H1 (cell line): ENCODE measurements around the gene SCAP. TPM values are rescaled to one million over a fixed set of nuclear protein-coding genes. Genes with fewer than 3 reads are reported as not detected.
"Not testable (repeated sequence)": the region's sequence is repeated elsewhere in the genome, so short reads cannot be mapped to it uniquely, and the experiment has no call there.

Experiments
- CTCF ChIA-PET: fragments of 300-600 bp; sonication (Branson Sonifier 250); formaldehyde crosslinking; loops from one replicate; lab custom pipeline; 2021; ENCODE audit not compliant: partially characterized antibody; lab: Charles Lee
- POLR2A ChIA-PET: fragments of 300-600 bp; sonication (Branson Sonifier 250); formaldehyde crosslinking; loops from one replicate; lab custom pipeline; 2021; ENCODE audit warnings: inconsistent platforms; ENCODE audit not compliant: partially characterized antibody; lab: Charles Lee
- DNase-seq, 2 experiments: peaks; one replicate each; pipeline versions ENCODE4 v3.0.0 to v3.0.0-alpha.2; 2010 to 2022; ENCODE audit warnings: low spot score in 2 of 2, low read depth in 1 of 2, mixed read lengths in 1 of 2
- FAIRE-seq: peaks from 2 replicates; lab custom pipeline; 2011; peaks lifted over from hg19 to GRCh38; lab: Jason Lieb, UNC
- H2AFZ ChIP-seq: 2 replicates; pipeline ENCODE4 v1.8.1; 2012; ENCODE audit warnings: low read length, inconsistent platforms
- H2AK5ac ChIP-seq: 2 replicates; pipeline ENCODE4 v1.6.1; 2013; ENCODE audit warnings: low read depth, low read length
- H2BK120ac ChIP-seq: replicated peaks from 2 replicates; pipeline ENCODE3; 2013; ENCODE audit warnings: low read depth, low read length, inconsistent platforms
- H2BK12ac ChIP-seq: 2 replicates; pipeline ENCODE4 v1.6.1; 2013; ENCODE audit warnings: low read depth, low read length
- H2BK15ac ChIP-seq: 2 replicates; pipeline ENCODE4 v1.6.1; 2013; ENCODE audit warnings: low read length
- H2BK20ac ChIP-seq: 2 replicates; pipeline ENCODE4 v1.6.1; 2013; ENCODE audit warnings: low read length
- H2BK5ac ChIP-seq: 2 replicates; pipeline ENCODE4 v1.6.1; 2013; ENCODE audit warnings: low read depth, low read length
- H3K14ac ChIP-seq: 2 replicates; pipeline ENCODE4 v1.6.1; 2013; ENCODE audit warnings: inconsistent platforms; ENCODE audit not compliant: insufficient read length
- H3K18ac ChIP-seq: 2 replicates; pipeline ENCODE4 v1.6.1; 2013; ENCODE audit warnings: low read length; ENCODE audit errors: extremely low read depth
- H3K23ac ChIP-seq: 2 replicates; pipeline ENCODE4 v1.6.1; 2013; ENCODE audit warnings: inconsistent platforms; ENCODE audit not compliant: insufficient read length
- H3K23me2 ChIP-seq: 2 replicates; pipeline ENCODE4 v1.6.1; 2013; ENCODE audit warnings: low read depth, low read length
- H3K27ac ChIP-seq: 2 replicates; pipeline ENCODE4 v1.6.1; 2011; ENCODE audit warnings: low read depth, low read length, inconsistent platforms
- H3K27me3 ChIP-seq, 4 experiments: replicated peaks in 1 of 4; 1 replicate in 1 of 4; 2 replicates in 3 of 4; pipeline versions ENCODE4 v1.6.1 to v1.8.1; 2011 to 2013; ENCODE audit warnings: low read length in 3 of 4, mild to moderate bottlenecking in 3 of 4, inconsistent platforms in 2 of 4, mixed read lengths in 2 of 4, moderate library complexity in 1 of 4; ENCODE audit not compliant: control insufficient read depth in 3 of 4, insufficient read depth in 3 of 4; ENCODE audit errors: extremely low read depth in 1 of 4
- H3K36me3 ChIP-seq, 4 experiments: 2 replicates each; pipeline versions ENCODE4 v1.6.1 to v1.8.1; 2011 to 2013; ENCODE audit warnings: mild to moderate bottlenecking in 4 of 4, low read length in 3 of 4, moderate library complexity in 2 of 4, control low read depth in 1 of 4, inconsistent platforms in 1 of 4; ENCODE audit not compliant: insufficient read depth in 4 of 4, control insufficient read depth in 2 of 4
- H3K4ac ChIP-seq: replicated peaks from 2 replicates; pipeline ENCODE3; 2013; ENCODE audit warnings: low read length, low read depth, mixed read lengths, inconsistent platforms; ENCODE audit not compliant: insufficient read length
- H3K4me1 ChIP-seq, 4 experiments: replicated peaks in 1 of 4; 1 replicate in 1 of 4; 2 replicates in 3 of 4; pipeline versions ENCODE4 v1.6.1 to v1.8.1; 2011 to 2013; ENCODE audit warnings: low read length in 3 of 4, inconsistent platforms in 2 of 4, mixed read lengths in 1 of 4; ENCODE audit not compliant: insufficient read depth in 4 of 4, control insufficient read depth in 3 of 4
- H3K4me2 ChIP-seq, 2 experiments: 2 replicates each; pipeline versions ENCODE4 v1.6.1 to v1.8.1; 2011 to 2013; ENCODE audit warnings: low read depth in 2 of 2, low read length in 2 of 2, control low read depth in 1 of 2, inconsistent platforms in 1 of 2, mild to moderate bottlenecking in 1 of 2; ENCODE audit not compliant: insufficient read depth in 1 of 2
- H3K4me3 ChIP-seq, 4 experiments: fragments of 200-600, 300-600 bp in 1 of 4; sonication (generic), shearing (Covaris generic), sonication (Bioruptor Twin) in 1 of 4; 2 replicates each; pipeline versions ENCODE4 v1.5.1 to v1.8.1; 2011 to 2016; ENCODE audit warnings: low read length in 4 of 4, low read depth in 3 of 4, control low read depth in 2 of 4, inconsistent platforms in 2 of 4, mild to moderate bottlenecking in 2 of 4, mixed read lengths in 1 of 4, moderate library complexity in 1 of 4; ENCODE audit not compliant: insufficient read depth in 2 of 4; ENCODE audit errors: extremely low read depth in 1 of 4
- H3K56ac ChIP-seq: replicated peaks from 2 replicates; pipeline ENCODE3; 2013; ENCODE audit warnings: low read depth, mild to moderate bottlenecking, mixed read lengths, low read length, inconsistent platforms; ENCODE audit not compliant: insufficient read length
- H3K79me1 ChIP-seq: 2 replicates; pipeline ENCODE4 v1.6.1; 2013; ENCODE audit warnings: low read depth, low read length, control low read depth
- H3K79me2 ChIP-seq, 2 experiments: 2 replicates each; pipeline versions ENCODE4 v1.6.1 to v1.8.1; 2012 to 2013; ENCODE audit warnings: low read length in 2 of 2, mild to moderate bottlenecking in 2 of 2, inconsistent platforms in 1 of 2; ENCODE audit not compliant: insufficient read depth in 2 of 2, control insufficient read depth in 1 of 2
- H3K9ac ChIP-seq, 4 experiments: replicated peaks in 1 of 4; 1 replicate in 1 of 4; 2 replicates in 3 of 4; pipeline versions ENCODE4 v1.6.1 to v1.8.1; 2011 to 2013; ENCODE audit warnings: low read depth in 3 of 4, low read length in 3 of 4, control low read depth in 2 of 4, mild to moderate bottlenecking in 2 of 4, moderate library complexity in 2 of 4, inconsistent platforms in 1 of 4; ENCODE audit errors: extremely low read depth in 1 of 4
- H3K9me3 ChIP-seq, 2 experiments: 2 replicates each; pipeline versions ENCODE4 v1.6.1 to v1.8.1; 2012 to 2013; ENCODE audit warnings: mild to moderate bottlenecking in 2 of 2, moderate library complexity in 2 of 2, control low read depth in 1 of 2, inconsistent platforms in 1 of 2, low read depth in 1 of 2, low read length in 1 of 2, mixed read lengths in 1 of 2; ENCODE audit not compliant: insufficient read depth in 2 of 2
- H4K20me1 ChIP-seq, 2 experiments: replicated peaks in 1 of 2; 2 replicates each; pipeline versions ENCODE3 to v1.8.1; 2011 to 2013; ENCODE audit warnings: inconsistent platforms in 2 of 2, low read length in 2 of 2, mild to moderate bottlenecking in 1 of 2; ENCODE audit not compliant: insufficient read depth in 2 of 2, control insufficient read depth in 1 of 2
- H4K5ac ChIP-seq: 2 replicates; pipeline ENCODE4 v1.6.1; 2013; ENCODE audit warnings: low read length, low read depth, mixed read lengths, inconsistent platforms; ENCODE audit not compliant: insufficient read length
- H4K8ac ChIP-seq: 2 replicates; pipeline ENCODE4 v1.8.0; 2013; ENCODE audit warnings: mild to moderate bottlenecking, moderate library complexity, low read length, inconsistent platforms; ENCODE audit not compliant: insufficient read depth; ENCODE audit errors: extremely low read depth
- H4K91ac ChIP-seq: replicated peaks from 2 replicates; pipeline ENCODE3; 2013; ENCODE audit warnings: low read length, mixed read lengths, inconsistent platforms; ENCODE audit not compliant: insufficient read length
- HDAC2 ChIP-seq, 2 experiments: fragments of 300-600 bp in 1 of 2; sonication (generic) in 1 of 2; IDR thresholded peaks; 2 replicates each; pipeline ENCODE4 v1.6.1; 2011 to 2012; ENCODE audit warnings: low read depth in 2 of 2, low read length in 2 of 2, mild to moderate bottlenecking in 2 of 2, moderate library complexity in 2 of 2, borderline replicate concordance in 1 of 2, inconsistent platforms in 1 of 2
- RAD21 ChIP-seq, 2 experiments: IDR thresholded peaks in 1 of 2; conservative IDR thresholded peaks in 1 of 2; 2 replicates each; pipeline ENCODE4 v1.6.1; 2011; ENCODE audit warnings: low read depth in 2 of 2, low read length in 2 of 2, improper control_type of control experiment in 1 of 2, inconsistent platforms in 1 of 2, mild to moderate bottlenecking in 1 of 2, moderate library complexity in 1 of 2
- SP1 ChIP-seq: IDR thresholded peaks from 2 replicates; pipeline ENCODE4 v1.6.1; 2011; ENCODE audit warnings: low read depth, low read length
- TCF12 ChIP-seq: IDR thresholded peaks from 2 replicates; pipeline ENCODE4 v1.6.1; 2011; ENCODE audit warnings: low read depth, mild to moderate bottlenecking, low read length
- YY1 ChIP-seq: IDR thresholded peaks from 2 replicates; pipeline ENCODE4 v1.6.1; 2011; ENCODE audit warnings: low read depth, mild to moderate bottlenecking, low read length
- WGBS, 2 experiments: shearing (Covaris generic) in 1 of 2; methylation state at CpG; one replicate each; pipeline versions ENCODE4 v1.1.6 to v1.1.7; 2013 to 2015; ENCODE audit warnings: low lambda C conversion rate in 2 of 2, mixed read lengths in 2 of 2, inconsistent platforms in 1 of 2, low coverage in 1 of 2, missing lambda C conversion rate in 1 of 2; ENCODE audit not compliant: insufficient replicate concordance in 2 of 2, insufficient coverage in 1 of 2, insufficient read length in 1 of 2; ENCODE audit errors: extremely low coverage in 1 of 2, missing lambda C conversion rate in 1 of 2; 5-methylcytosine and 5-hydroxymethylcytosine counted together
- polyA plus RNA-seq, 7 experiments: library from polyadenylated mRNA; depleted of rRNA in 3 of 7; stranded (reverse) in 5 of 7; unstranded in 2 of 7; fragments of >200 nt in 5 of 7; fragments of 200-250 nt in 2 of 7; gene quantifications; 1 replicate in 5 of 7; 2 replicates in 1 of 7; 4 replicates in 1 of 7; pipeline versions ENCODE4 v1.2.1 to v1.2.3, GENCODE V29; 2011 to 2013; ENCODE audit warnings: missing spikeins in 2 of 7, mixed read lengths in 2 of 7
- total RNA-seq: library from RNA; stranded (reverse); fragmentation: NEBNext Ultra II Directional; extraction: Animal tissue kit (Norgen Biotek cat#: 25700); gene quantifications from 2 replicates; pipeline ENCODE4 v1.2.1, GENCODE V29; 2021

Gene SCAP
- total and polyA plus RNA-seq, 2 of the 8 experiments (the other 6 are each of a cell fraction or from before 2014, with no cell fraction given), result 74.0 to 114 TPM

- TF ChIP-seq YY1 (no peak), RAD21 (IDR thresholded peaks at IDR 0.05 in 1 of 2, conservative IDR thresholded peaks at IDR 0.05 in 1 of 2; ENCODE audit: low read depth in 2 of 2, low read length in 2 of 2) (no peak), TCF12 (no peak), HDAC2 (IDR thresholded peaks at IDR 0.05; ENCODE audit: borderline replicate concordance in 1 of 2, low read depth in 2 of 2, low read length in 2 of 2) (no peak), SP1 (no peak)
Observed at GRCh38 chr3:47464588-47464987, 11.2 kb downstream of the SCAP start (continued).

GRCh38 chr3:47459534-47460085 is 16.1 kb downstream of the SCAP start:
- not testable (repeated sequence) for H3K14ac ChIP-seq, H3K56ac ChIP-seq, H4K91ac ChIP-seq, H3K79me1 ChIP-seq, H3K18ac ChIP-seq, H3K9ac ChIP-seq, H2BK15ac ChIP-seq, H2BK5ac ChIP-seq, H3K23ac ChIP-seq, H3K9me3 ChIP-seq, H2AFZ ChIP-seq, H3K27ac ChIP-seq, H2BK20ac ChIP-seq, H3K4me3 ChIP-seq, FAIRE-seq, H2AK5ac ChIP-seq, H3K4me1 ChIP-seq, H2BK120ac ChIP-seq, H3K36me3 ChIP-seq, H3K4me2 ChIP-seq, H3K27me3 ChIP-seq, H3K4ac ChIP-seq, H4K5ac ChIP-seq, H4K20me1 ChIP-seq, H2BK12ac ChIP-seq, H4K8ac ChIP-seq, H3K23me2 ChIP-seq, DNase-seq
- WGBS, 2 experiments, result 89% methylated on average over 9 of the region's 9 CpGs; no CpG with 5 or more reads in 1 of the 2 experiments
- ChIA-PET CTCF (interaction anchor here (0.9 to 1.2 kb wide), 2 partner anchors 16 to 24 kb away, joined by 3 to 5 read pairs; partner anchors contain the start of gene SCAP), POLR2A (interaction anchor here (0.5 to 0.7 kb wide), 2 partner anchors 13 to 230 kb away, joined by 3 to 4 read pairs; no protein-coding TSS in a partner anchor)
- peaks cover 3 to 79% of the 10 kb centered on the region in 2 experiments for H3K79me2 ChIP-seq
